GM19438 (cell line): ENCODE results near the gene RCN1.

Experiments used
- ATAC-seq: cut with Tn5 transposase; IDR thresholded peaks from one replicate; pipeline ENCODE4 v1.9.1; 2021; ENCODE audit warnings: low read depth; ENCODE audit not compliant: unreplicated experiment

Gene RCN1

DNA sequence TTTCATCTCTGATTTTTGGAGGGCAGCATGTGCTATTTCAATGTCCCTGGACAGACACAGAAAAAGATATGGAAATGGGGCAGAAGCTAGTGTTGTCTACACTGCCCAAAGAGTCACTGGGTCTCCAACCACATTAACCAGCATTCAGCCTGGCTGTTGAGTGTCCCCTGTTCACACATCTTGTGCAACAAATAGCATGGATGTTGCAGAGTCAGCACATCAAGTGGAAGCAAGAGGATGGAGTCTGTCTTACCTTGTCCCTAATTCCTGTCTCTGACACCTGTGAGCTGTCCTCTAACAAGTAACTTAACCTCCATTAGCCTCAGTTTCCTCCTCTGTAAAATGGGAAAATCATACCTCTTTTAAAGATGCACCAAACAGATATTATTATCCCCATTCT lies 60.2 kb downstream of the RCN1 start:
- no peak for ATAC-seq

DNA sequence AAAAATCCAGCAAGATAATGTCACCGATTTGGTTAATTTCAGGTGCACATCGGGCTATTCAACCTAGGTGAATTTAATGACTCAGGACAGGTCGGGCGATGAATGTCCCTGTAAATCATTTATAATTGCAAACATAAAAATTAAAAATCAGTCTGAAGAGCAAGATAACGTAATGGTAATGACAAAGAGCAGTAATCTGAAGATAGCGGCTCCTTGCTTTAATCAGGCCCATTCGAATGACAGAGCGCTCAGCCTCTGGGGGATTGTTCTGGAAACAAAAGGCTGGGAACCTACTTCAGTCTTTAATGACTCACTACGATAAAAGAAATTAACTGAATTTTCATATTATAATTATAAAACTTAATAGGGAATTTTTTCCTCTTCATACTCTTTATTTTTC lies 61.3 kb downstream of the RCN1 start:
- ATAC-seq: no peak

DNA sequence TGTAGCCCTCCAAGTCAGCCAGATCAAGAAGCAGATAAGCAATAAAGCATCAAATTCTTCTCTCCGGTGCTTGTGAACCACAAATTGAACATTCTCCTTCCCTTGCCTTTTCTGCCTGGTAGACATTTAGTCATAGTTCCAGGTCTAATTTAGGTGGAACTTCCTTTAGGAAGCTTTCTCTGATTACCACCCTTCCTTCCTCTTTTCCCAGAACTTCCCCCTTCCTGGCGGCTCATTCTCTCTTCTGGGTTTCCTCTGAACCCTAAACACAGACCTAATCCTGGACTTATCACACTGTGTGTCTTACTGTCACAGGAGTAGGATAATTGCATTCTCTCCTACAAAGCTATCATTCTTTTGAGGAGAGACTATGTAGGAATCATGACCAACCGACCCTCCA lies 61.9 kb downstream of the RCN1 start:
- no peak for ATAC-seq

DNA sequence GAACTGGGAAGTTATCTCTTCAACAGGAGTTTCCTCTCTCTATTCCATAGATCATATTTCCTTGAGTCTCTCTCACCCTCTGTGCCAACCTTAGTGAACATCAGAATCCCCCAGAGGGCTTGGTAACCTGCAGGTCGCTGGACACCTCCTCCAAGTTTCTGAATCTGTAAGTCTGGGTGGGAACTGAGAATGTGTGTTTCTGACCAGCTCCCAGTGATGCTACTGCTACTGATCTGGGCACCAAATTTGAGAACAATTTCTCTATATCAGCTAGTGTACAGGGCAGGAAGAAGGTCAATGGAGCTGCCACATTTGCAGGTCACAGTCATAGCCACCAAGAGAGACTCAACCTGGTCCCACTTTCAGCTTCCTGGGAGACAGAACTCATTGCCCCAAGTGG lies 62.9 kb downstream of the RCN1 start:
- ATAC-seq: no peak

DNA sequence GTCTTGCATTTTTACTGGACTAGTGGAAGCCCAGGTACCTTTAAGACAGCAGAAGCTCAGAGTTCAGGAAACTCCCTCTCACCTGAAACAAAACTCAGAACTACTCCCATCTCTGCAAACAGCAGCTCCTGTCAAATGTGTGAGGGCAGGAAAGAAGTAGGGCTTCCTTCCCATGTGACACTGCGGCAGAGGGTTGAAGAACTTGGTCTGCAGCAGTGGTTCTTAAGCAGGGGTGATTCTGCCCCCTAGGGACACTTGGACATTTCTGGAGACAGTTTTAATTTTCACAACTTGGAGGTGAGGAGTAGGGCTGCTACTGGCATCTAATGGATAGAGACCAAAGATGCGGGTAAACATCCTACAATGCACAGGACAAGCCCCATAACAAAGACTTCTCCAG lies 63.4 kb downstream of the RCN1 start:
- ATAC-seq: no peak
